AG09309 (cell line): ENCODE measurements around the gene NTM.
A peak's percentile ranks its signal among the peaks of the same experiment; 100 is the strongest.
"Not testable (repeated sequence)": the region's sequence is repeated elsewhere in the genome, so short reads cannot be mapped to it uniquely, and the experiment has no call there.

Source experiments
- DNase-seq: peaks from one replicate; pipeline ENCODE4 v3.0.0-alpha.2; 2010; ENCODE audit warnings: low read depth
- H3K4me3 ChIP-seq: 2 replicates; pipeline ENCODE4 v1.5.1; 2011; ENCODE audit warnings: mild to moderate bottlenecking, low read depth, low read length, moderate library complexity; ENCODE audit not compliant: control insufficient read depth
- CTCF ChIP-seq: IDR thresholded peaks from 2 replicates; pipeline ENCODE4 v1.5.1; 2011; ENCODE audit warnings: mild to moderate bottlenecking, low read depth, low read length, inconsistent platforms; ENCODE audit not compliant: insufficient read depth, control insufficient read depth; ENCODE audit errors: missing control alignments

The NTM gene

GRCh38 chr11:132312701-132313111 is 942.3 kb downstream of the NTM start:
- peak; percentile 2 for DNase-seq
- peak; percentile 58 for TF ChIP-seq CTCF
- no peak overlapping the region for H3K4me3 ChIP-seq

GRCh38 chr11:132314911-132315455 is 944.6 kb downstream of the NTM start:
- DNase-seq: no peak
- no peak for TF ChIP-seq CTCF
- H3K4me3 ChIP-seq: no peak overlapping the region

- no peak for TF ChIP-seq CTCF
- DNase-seq: no peak
- no peak overlapping the region for H3K4me3 ChIP-seq
These were observed 945.3 kb downstream of the NTM start for GRCh38 chr11:132315696-132316095.

- H3K4me3 ChIP-seq: no peak overlapping the region
- TF ChIP-seq CTCF: peak; percentile 22
- DNase-seq: peak; percentile 18
These were observed 948.2 kb downstream of the NTM start for GRCh38 chr11:132318421-132319157.

GRCh38 chr11:132319419-132319818 is 949.0 kb downstream of the NTM start:
- not testable (repeated sequence) for DNase-seq, H3K4me3 ChIP-seq

- no peak overlapping the region for H3K4me3 ChIP-seq
- no peak for DNase-seq
- TF ChIP-seq CTCF: no peak
These were observed 960.1 kb downstream of the NTM start for GRCh38 chr11:132330515-132330914.

- H3K4me3 ChIP-seq: no peak overlapping the region
- no peak for TF ChIP-seq CTCF
- DNase-seq: no peak
These were observed 962.1 kb downstream of the NTM start for GRCh38 chr11:132332521-132332920.
